PC-3 (cell line): ENCODE results near the gene NEGR1. TPM values are rescaled to one million over a fixed set of nuclear protein-coding genes. Genes with fewer than 3 reads are reported as not detected.

Experiments used
- ATAC-seq: fragments of 200-7000 bp; cut with Tn5 transposase; 2 replicates; pipeline ENCODE4 v1.9.1; 2020; ENCODE audit warnings: mild to moderate bottlenecking, moderate library complexity
- BruUV-seq: library from RNA; stranded (reverse); fragments of 400-500 nt; replicated peaks from 2 replicates; lab custom pipeline; 2021; lab: Mats Ljungman, UMichigan
- CTCF ChIA-PET: fragments of 300-600 bp; sonication (Branson Sonifier 250); formaldehyde crosslinking; loops from one replicate; lab custom pipeline; 2022; ENCODE audit warnings: antibody characterized with exemption; lab: Charles Lee
- POLR2A ChIA-PET: fragments of 300-600 bp; sonication (Branson Sonifier 250); formaldehyde crosslinking; loops from one replicate; lab custom pipeline; 2022; ENCODE audit warnings: antibody characterized with exemption; ENCODE audit not compliant: unreplicated experiment; lab: Charles Lee
- DNase-seq: peaks from one replicate; pipeline ENCODE4 v3.0.0-alpha.2; 2015
- H2AFZ ChIP-seq: fragments of 300-600 bp; sonication (generic); 2 replicates; pipeline ENCODE4 v1.6.0; 2016; ENCODE audit warnings: antibody characterized with exemption, low read length
- H3F3A ChIP-seq: fragments of 300-600 bp; sonication (generic); one replicate; pipeline ENCODE4 v1.6.0; 2017; ENCODE audit warnings: antibody characterized with exemption, low read length, control low read depth, mild to moderate bottlenecking; ENCODE audit not compliant: unreplicated experiment
- H3K27ac ChIP-seq: fragments of 300-600 bp; sonication (generic); 2 replicates; pipeline ENCODE4 v1.5.1; 2016; ENCODE audit warnings: mild to moderate bottlenecking, low read length
- H3K27me3 ChIP-seq: fragments of 300-600 bp; sonication (generic); 2 replicates; pipeline ENCODE4 v1.6.1; 2016; ENCODE audit warnings: low read length, mixed read lengths
- H3K36me3 ChIP-seq: fragments of 300-600 bp; sonication (generic); 2 replicates; pipeline ENCODE4 v1.6.1; 2016; ENCODE audit warnings: low read depth, mixed run types, low read length, mixed read lengths
- H3K4me1 ChIP-seq: fragments of 300-600 bp; sonication (generic); 2 replicates; pipeline ENCODE4 v1.5.1; 2016; ENCODE audit warnings: low read length; ENCODE audit not compliant: insufficient read depth
- H3K4me2 ChIP-seq: fragments of 300-600 bp; sonication (generic); 2 replicates; pipeline ENCODE4 v1.6.0; 2016; ENCODE audit warnings: low read length
- H3K4me3 ChIP-seq: fragments of 300-600 bp; sonication (generic); 2 replicates; pipeline ENCODE4 v1.5.1; 2016; ENCODE audit warnings: mild to moderate bottlenecking, low read length, mixed read lengths
- H3K79me2 ChIP-seq: fragments of 300-600 bp; sonication (generic); 2 replicates; pipeline ENCODE4 v1.6.1; 2017; ENCODE audit warnings: low read length, mixed read lengths
- H3K9ac ChIP-seq: fragments of 300-600 bp; sonication (generic); 2 replicates; pipeline ENCODE4 v1.6.0; 2016; ENCODE audit warnings: mild to moderate bottlenecking, low read length
- H3K9me2 ChIP-seq: fragments of 300-600 bp; sonication (generic); replicated peaks from 2 replicates; pipeline ENCODE4 v1.6.1; 2016; ENCODE audit warnings: mixed run types, low read length, mixed read lengths
- H3K9me3 ChIP-seq: fragments of 300-600 bp; sonication (generic); 2 replicates; pipeline ENCODE4 v1.6.1; 2016; ENCODE audit warnings: low read length, mixed read lengths
- H4K20me1 ChIP-seq: fragments of 300-600 bp; sonication (generic); 2 replicates; pipeline ENCODE4 v1.6.1; 2016; ENCODE audit warnings: low read length, mixed read lengths
- EZH2 ChIP-seq: fragments of 300-600 bp; sonication (generic); IDR thresholded peaks from one replicate; pipeline ENCODE4 v1.6.1; 2017; ENCODE audit warnings: antibody characterized with exemption, mild to moderate bottlenecking, low read length; ENCODE audit not compliant: unreplicated experiment
- EZH2phosphoT487 ChIP-seq: fragments of 300-600 bp; sonication (generic); IDR thresholded peaks from 2 replicates; pipeline ENCODE4 v1.6.1; 2018; ENCODE audit warnings: mild to moderate bottlenecking, antibody characterized with exemption, low read length, borderline replicate concordance
- intact Hi-C: fragments of 100-400 bp; cut with micrococcal nuclease; formaldehyde crosslinking; loops from 2 replicates; pipeline ENCODE4 v1.9.0; 2023
- total RNA-seq: library from RNA; depleted of rRNA; stranded (reverse); fragments of >200 nt; gene quantifications from 2 replicates; pipeline ENCODE4 v1.2.3, GENCODE V29; 2014
- TF ChIP-seq, protein P1 (sequence below): fragments of 300-600 bp; sonication (generic); conservative IDR thresholded peaks from 2 replicates; pipeline ENCODE4 v1.5.1; 2017; ENCODE audit warnings: antibody characterized with exemption, low read depth, mild to moderate bottlenecking, low read length

Gene NEGR1
- total RNA-seq, 1 experiment from 2014 or later: 3.4 TPM

- H3K9ac ChIP-seq: no peak overlapping the region
- ATAC-seq (no peak), DNase-seq (no peak)
- intact Hi-C loops: no loop called here
- BruUV-seq: no TSS peak
- peaks cover 4% of the 10 kb centered on the region; the same call in 1 of the 2 replicates for H3K9me3 ChIP-seq
- no peaks in the 10 kb centered on the region for H3K9me2 ChIP-seq
- H3K4me1 ChIP-seq: no peaks in the 10 kb centered on the region
- no peak overlapping the region for H2AFZ ChIP-seq
- H3K4me2 ChIP-seq: no peak overlapping the region
- no peaks in the 10 kb centered on the region for H3K36me3 ChIP-seq
- no peaks in the 10 kb centered on the region for H3F3A ChIP-seq
- TF ChIP-seq, protein P1, sequence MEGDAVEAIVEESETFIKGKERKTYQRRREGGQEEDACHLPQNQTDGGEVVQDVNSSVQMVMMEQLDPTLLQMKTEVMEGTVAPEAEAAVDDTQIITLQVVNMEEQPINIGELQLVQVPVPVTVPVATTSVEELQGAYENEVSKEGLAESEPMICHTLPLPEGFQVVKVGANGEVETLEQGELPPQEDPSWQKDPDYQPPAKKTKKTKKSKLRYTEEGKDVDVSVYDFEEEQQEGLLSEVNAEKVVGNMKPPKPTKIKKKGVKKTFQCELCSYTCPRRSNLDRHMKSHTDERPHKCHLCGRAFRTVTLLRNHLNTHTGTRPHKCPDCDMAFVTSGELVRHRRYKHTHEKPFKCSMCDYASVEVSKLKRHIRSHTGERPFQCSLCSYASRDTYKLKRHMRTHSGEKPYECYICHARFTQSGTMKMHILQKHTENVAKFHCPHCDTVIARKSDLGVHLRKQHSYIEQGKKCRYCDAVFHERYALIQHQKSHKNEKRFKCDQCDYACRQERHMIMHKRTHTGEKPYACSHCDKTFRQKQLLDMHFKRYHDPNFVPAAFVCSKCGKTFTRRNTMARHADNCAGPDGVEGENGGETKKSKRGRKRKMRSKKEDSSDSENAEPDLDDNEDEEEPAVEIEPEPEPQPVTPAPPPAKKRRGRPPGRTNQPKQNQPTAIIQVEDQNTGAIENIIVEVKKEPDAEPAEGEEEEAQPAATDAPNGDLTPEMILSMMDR: no peak
- TF ChIP-seq EZH2: no peak
- no peak for TF ChIP-seq EZH2phosphoT487
- H3K79me2 ChIP-seq: no peaks in the 10 kb centered on the region
- H3K27me3 ChIP-seq: no peaks in the 10 kb centered on the region
- no peak overlapping the region for H3K4me3 ChIP-seq
- CTCF ChIA-PET: no interaction called here
- H4K20me1 ChIP-seq: no peaks in the 10 kb centered on the region
- POLR2A ChIA-PET: no interaction called here
- H3K27ac ChIP-seq: no peak overlapping the region
Measured at GRCh38 chr1:71393301-71393700, 889.0 kb downstream of the NEGR1 start.

- peaks cover 4% of the 10 kb centered on the region; the same call in 1 of the 2 replicates for H3K9me3 ChIP-seq
- no peak overlapping the region for H3K4me3 ChIP-seq
- no peaks in the 10 kb centered on the region for H3K27me3 ChIP-seq
- no peak overlapping the region for H3K27ac ChIP-seq
- no peaks in the 10 kb centered on the region for H3K36me3 ChIP-seq
- H3K4me2 ChIP-seq: no peak overlapping the region
- BruUV-seq: no TSS peak
- no peaks in the 10 kb centered on the region for H3F3A ChIP-seq
- CTCF ChIA-PET: no interaction called here
- intact Hi-C loops: no loop called here
- ATAC-seq (no peak), DNase-seq (no peak)
- no peaks in the 10 kb centered on the region for H4K20me1 ChIP-seq
- H3K9me2 ChIP-seq: no peaks in the 10 kb centered on the region
- no peak overlapping the region for H2AFZ ChIP-seq
- H3K79me2 ChIP-seq: no peaks in the 10 kb centered on the region
- no peak overlapping the region for H3K9ac ChIP-seq
- no peaks in the 10 kb centered on the region for H3K4me1 ChIP-seq
- POLR2A ChIA-PET: no interaction called here
- TF ChIP-seq, protein P1: no peak
- TF ChIP-seq EZH2: no peak
- TF ChIP-seq EZH2phosphoT487: no peak
Measured at GRCh38 chr1:71390518-71390917, 891.8 kb downstream of the NEGR1 start.

DNA sequence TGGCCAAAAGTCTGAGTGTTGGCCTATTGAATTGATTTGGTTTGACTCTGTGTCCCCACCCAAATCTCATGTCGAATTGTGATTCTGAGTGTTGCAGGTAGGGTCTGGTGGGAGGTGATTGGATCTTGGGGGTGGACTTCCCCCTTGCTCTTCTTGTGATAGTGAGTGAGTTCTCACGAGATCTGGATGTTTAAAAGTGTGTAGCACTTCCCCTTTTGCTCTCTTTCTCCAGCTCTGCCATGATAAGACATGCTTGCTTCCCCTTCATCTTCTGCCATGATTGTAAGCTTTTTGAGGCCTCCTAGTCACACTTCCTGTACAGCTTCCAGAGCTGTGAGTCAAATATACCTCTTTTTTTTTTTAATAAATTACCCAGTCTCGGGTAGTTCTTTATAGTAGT, 904.5 kb downstream of the NEGR1 start:
- Histone ChIP-seq H3K4me3 (no peak overlapping the region), H3K4me1 (no peaks in the 10 kb centered on the region), H4K20me1 (no peaks in the 10 kb centered on the region), H2AFZ (no peak overlapping the region), H3F3A (no peaks in the 10 kb centered on the region), H3K27me3 (no peaks in the 10 kb centered on the region), H3K9me2 (no peaks in the 10 kb centered on the region), H3K9me3 (no peaks in the 10 kb centered on the region), H3K9ac (no peak overlapping the region), H3K79me2 (no peaks in the 10 kb centered on the region), H3K4me2 (no peak overlapping the region), H3K27ac (no peak overlapping the region), H3K36me3 (no peaks in the 10 kb centered on the region)
- DNase-seq (no peak), ATAC-seq (no peak)
- ChIA-PET POLR2A (no interaction called here), CTCF (no interaction called here)
- BruUV-seq: no TSS peak
- TF ChIP-seq, protein P1: no peak
- TF ChIP-seq EZH2phosphoT487: no peak
- no peak for TF ChIP-seq EZH2
- intact Hi-C loops: no loop called here
